HepG2 (cell line): Measurements from ENCODE around the gene PLK2. TPM values are rescaled to one million over a fixed set of nuclear protein-coding genes. Genes with fewer than 3 reads are reported as not detected.

Experiments
- ZNF558 ChIP-seq: sonication (generic); formaldehyde crosslinking; IDR thresholded peaks from 2 replicates; pipeline ENCODE4 v1.9.0; 2022; ENCODE audit warnings: mild to moderate bottlenecking, missing genetic modification reagents, borderline replicate concordance
- polyA plus RNA-seq, 8 experiments: library from polyadenylated mRNA; depleted of rRNA in 3 of 8; stranded (reverse) in 7 of 8; unstranded in 1 of 8; fragments of >200 nt; fragmentation: Illumina TruSeq in 4 of 8; extraction: Trizol in 4 of 8; gene quantifications; 2 replicates each; pipeline versions ENCODE4 v1.2.1 to v1.2.3, GENCODE V29; 2011 to 2016; ENCODE audit warnings: low read depth in 4 of 8, missing spikeins in 1 of 8, mixed read lengths in 1 of 8; ENCODE audit not compliant: insufficient read depth in 1 of 8
- total RNA-seq, 5 experiments: library from RNA; depleted of rRNA; stranded (reverse); fragments of >200 nt; fragmentation: Illumina TruSeq; extraction: Trizol; gene quantifications; 2 replicates each; pipeline ENCODE4 v1.2.3, GENCODE V29; 2016; ENCODE audit warnings: low read depth in 1 of 5
- TF ChIP-seq, protein P1 (sequence below): sonication (generic); formaldehyde crosslinking; IDR thresholded peaks from 2 replicates; pipeline ENCODE4 v1.5.1; 2020; ENCODE audit warnings: mild to moderate bottlenecking, moderate library complexity, missing genetic modification reagents
- TF ChIP-seq, protein P2 (sequence below): sonication (generic); formaldehyde crosslinking; IDR thresholded peaks from 2 replicates; pipeline ENCODE4 v1.4.0; 2020; ENCODE audit warnings: missing genetic modification reagents; ENCODE audit errors: not compliant biosample characterization
- TF ChIP-seq, protein P3 (sequence below): sonication (generic); formaldehyde crosslinking; conservative IDR thresholded peaks from 2 replicates; pipeline ENCODE4 v1.8.0; 2022; ENCODE audit warnings: missing genetic modification reagents
- TF ChIP-seq, protein P4 (sequence below): sonication (generic); formaldehyde crosslinking; IDR thresholded peaks from 2 replicates; pipeline ENCODE4 v1.4.0; 2020; ENCODE audit warnings: missing genetic modification reagents
- TF ChIP-seq, protein P5 (sequence below): sonication (generic); formaldehyde crosslinking; IDR thresholded peaks from 2 replicates; pipeline ENCODE4 v1.4.0; 2020; ENCODE audit warnings: mild to moderate bottlenecking, missing genetic modification reagents

The PLK2 gene
- total and polyA plus RNA-seq, 2 of the 13 experiments (the other 11 are each of a cell fraction or from before 2014, with no cell fraction given): 9.6 to 29.6 TPM

DNA sequence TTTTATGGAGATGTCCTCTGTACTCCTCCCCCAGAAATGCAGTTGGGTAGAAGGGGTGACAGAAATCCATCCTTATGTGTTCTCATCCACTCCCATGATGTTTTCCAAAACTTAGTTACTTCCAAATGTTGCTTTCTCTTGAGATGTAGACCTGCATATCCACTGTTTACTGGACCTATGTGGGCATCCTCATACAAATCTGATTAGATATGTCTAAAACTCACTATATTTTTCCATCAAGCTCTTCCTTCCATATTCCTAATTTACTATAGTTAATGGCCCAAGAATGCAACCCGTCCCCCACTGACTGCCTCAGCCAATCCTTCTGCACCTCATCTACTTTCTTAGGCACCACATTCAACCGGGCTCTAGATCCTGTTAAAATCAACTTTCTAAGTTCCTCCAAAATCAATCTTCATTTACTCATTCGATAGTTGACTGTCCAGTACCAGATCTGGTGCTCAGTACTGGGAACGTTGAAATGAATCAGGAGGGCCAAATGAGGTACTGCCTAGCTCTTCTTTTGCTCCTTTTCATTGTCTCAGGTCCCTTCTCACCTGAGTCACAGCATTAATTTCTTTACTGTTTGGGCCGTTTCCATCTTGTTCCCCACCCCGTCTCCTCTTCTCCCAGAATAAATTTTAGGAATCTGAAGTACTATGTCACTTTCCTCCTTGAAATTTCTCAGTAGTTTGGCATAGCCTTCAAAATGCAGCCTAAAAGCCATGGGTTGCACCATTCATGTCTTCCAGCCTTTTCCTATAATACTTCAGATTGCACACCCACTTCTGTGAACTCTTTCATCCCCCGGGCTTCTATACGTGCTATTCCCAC, 7.9 kb downstream of the PLK2 start (continued):
- TF ChIP-seq, protein P1, sequence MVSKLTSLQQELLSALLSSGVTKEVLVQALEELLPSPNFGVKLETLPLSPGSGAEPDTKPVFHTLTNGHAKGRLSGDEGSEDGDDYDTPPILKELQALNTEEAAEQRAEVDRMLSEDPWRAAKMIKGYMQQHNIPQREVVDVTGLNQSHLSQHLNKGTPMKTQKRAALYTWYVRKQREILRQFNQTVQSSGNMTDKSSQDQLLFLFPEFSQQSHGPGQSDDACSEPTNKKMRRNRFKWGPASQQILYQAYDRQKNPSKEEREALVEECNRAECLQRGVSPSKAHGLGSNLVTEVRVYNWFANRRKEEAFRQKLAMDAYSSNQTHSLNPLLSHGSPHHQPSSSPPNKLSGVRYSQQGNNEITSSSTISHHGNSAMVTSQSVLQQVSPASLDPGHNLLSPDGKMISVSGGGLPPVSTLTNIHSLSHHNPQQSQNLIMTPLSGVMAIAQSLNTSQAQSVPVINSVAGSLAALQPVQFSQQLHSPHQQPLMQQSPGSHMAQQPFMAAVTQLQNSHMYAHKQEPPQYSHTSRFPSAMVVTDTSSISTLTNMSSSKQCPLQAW (CRISPR knock-in tag): no peak
- TF ChIP-seq ZNF558 (CRISPR knock-in tag): no peak
- TF ChIP-seq, protein P2, sequence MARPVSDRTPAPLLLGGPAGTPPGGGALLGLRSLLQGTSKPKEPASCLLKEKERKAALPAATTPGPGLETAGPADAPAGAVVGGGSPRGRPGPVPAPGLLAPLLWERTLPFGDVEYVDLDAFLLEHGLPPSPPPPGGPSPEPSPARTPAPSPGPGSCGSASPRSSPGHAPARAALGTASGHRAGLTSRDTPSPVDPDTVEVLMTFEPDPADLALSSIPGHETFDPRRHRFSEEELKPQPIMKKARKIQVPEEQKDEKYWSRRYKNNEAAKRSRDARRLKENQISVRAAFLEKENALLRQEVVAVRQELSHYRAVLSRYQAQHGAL (CRISPR knock-in tag): no peak
- TF ChIP-seq, protein P3, sequence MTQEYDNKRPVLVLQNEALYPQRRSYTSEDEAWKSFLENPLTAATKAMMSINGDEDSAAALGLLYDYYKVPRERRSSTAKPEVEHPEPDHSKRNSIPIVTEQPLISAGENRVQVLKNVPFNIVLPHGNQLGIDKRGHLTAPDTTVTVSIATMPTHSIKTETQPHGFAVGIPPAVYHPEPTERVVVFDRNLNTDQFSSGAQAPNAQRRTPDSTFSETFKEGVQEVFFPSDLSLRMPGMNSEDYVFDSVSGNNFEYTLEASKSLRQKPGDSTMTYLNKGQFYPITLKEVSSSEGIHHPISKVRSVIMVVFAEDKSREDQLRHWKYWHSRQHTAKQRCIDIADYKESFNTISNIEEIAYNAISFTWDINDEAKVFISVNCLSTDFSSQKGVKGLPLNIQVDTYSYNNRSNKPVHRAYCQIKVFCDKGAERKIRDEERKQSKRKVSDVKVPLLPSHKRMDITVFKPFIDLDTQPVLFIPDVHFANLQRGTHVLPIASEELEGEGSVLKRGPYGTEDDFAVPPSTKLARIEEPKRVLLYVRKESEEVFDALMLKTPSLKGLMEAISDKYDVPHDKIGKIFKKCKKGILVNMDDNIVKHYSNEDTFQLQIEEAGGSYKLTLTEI (CRISPR knock-in tag): no peak
- TF ChIP-seq, protein P4, sequence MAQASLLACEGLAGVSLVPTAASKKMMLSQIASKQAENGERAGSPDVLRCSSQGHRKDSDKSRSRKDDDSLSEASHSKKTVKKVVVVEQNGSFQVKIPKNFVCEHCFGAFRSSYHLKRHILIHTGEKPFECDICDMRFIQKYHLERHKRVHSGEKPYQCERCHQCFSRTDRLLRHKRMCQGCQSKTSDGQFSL: no peak
- TF ChIP-seq, protein P5, sequence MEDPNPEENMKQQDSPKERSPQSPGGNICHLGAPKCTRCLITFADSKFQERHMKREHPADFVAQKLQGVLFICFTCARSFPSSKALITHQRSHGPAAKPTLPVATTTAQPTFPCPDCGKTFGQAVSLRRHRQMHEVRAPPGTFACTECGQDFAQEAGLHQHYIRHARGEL (CRISPR knock-in tag): no peak
